PC-3 (cell line): ENCODE results near the gene FBXW7.

Experiments used
- CTCF ChIP-seq: fragments of 300-600 bp; sonication (generic); conservative IDR thresholded peaks from 2 replicates; pipeline ENCODE4 v1.5.1; 2017; ENCODE audit warnings: antibody characterized with exemption, low read depth, mild to moderate bottlenecking, low read length
- EZH2 ChIP-seq: fragments of 300-600 bp; sonication (generic); IDR thresholded peaks from one replicate; pipeline ENCODE4 v1.6.1; 2017; ENCODE audit warnings: antibody characterized with exemption, mild to moderate bottlenecking, low read length; ENCODE audit not compliant: unreplicated experiment

GRCh38 chr4:152363904-152364303 is 172.0 kb downstream of the FBXW7 start:
- TF ChIP-seq CTCF (no peak), EZH2 (no peak)
